Activated CD8-positive, alpha-beta T cell treated with anti-CD3 and anti-CD28 coated beads, Interleukin-2, amount 10 ng/mL, durations not matched to agents 7 days and 5 days (primary cell): ENCODE data around the gene FAM168A. TPM values are rescaled to one million over a fixed set of nuclear protein-coding genes. Genes with fewer than 3 reads are reported as not detected.
A peak's percentile ranks its signal among the peaks of the same experiment; 100 is the strongest.

Experiments
- ATAC-seq: fragments of 150-1000 bp; cut with Tn5 transposase; one replicate; pipeline ENCODE4 v1.10.0; 2021; ENCODE audit warnings: moderate library complexity
- CTCF ChIA-PET: fragments of 350-600 bp; sonication (Branson Sonifier 250); formaldehyde crosslinking; loops from one replicate; lab custom pipeline; 2021; ENCODE audit warnings: antibody characterized with exemption; lab: Charles Lee
- POLR2A ChIA-PET: fragments of 350-600 bp; sonication (Branson Sonifier 250); formaldehyde crosslinking; loops from one replicate; lab custom pipeline; 2021; ENCODE audit warnings: antibody characterized with exemption; lab: Charles Lee
- DNase-seq: peaks from one replicate; pipeline ENCODE4 v3.0.0-alpha.2; 2020
- H3K27ac Mint-ChIP-seq: one replicate; pipeline ENCODE4 v1.8.0; 2021; ENCODE audit warnings: mild to moderate bottlenecking, mixed read lengths
- H3K27me3 Mint-ChIP-seq: one replicate; pipeline ENCODE4 v1.8.0; 2021; ENCODE audit warnings: low read depth, mixed read lengths
- H3K36me3 Mint-ChIP-seq: one replicate; pipeline ENCODE4 v1.8.0; 2021; ENCODE audit warnings: low read depth, mixed read lengths
- H3K4me1 Mint-ChIP-seq: one replicate; pipeline ENCODE4 v1.8.0; 2021; ENCODE audit warnings: low read depth, mixed read lengths
- H3K4me3 Mint-ChIP-seq: one replicate; pipeline ENCODE4 v1.8.0; 2021; ENCODE audit warnings: mild to moderate bottlenecking, mixed read lengths
- H3K9me3 Mint-ChIP-seq: one replicate; pipeline ENCODE4 v1.8.0; 2022; ENCODE audit warnings: mixed read lengths; ENCODE audit not compliant: insufficient read depth
- total RNA-seq, 2 experiments: library from RNA; stranded (reverse); gene quantifications; one replicate each; pipeline ENCODE4 v1.2.3, GENCODE V29; 2021

The FAM168A gene
- total RNA-seq, 2 experiments from 2014 or later: 25.9 to 27.8 TPM

GRCh38 chr11:73376803-73377629, 220.9 kb downstream of the FAM168A start:
- no peaks in the 10 kb centered on the region for H3K27me3 Mint-ChIP-seq
- ATAC-seq: peak; percentile 32
- peak overlapping the region; percentile 99 for H3K27ac Mint-ChIP-seq
- peaks cover 15% of the 10 kb centered on the region for H3K36me3 Mint-ChIP-seq
- peak; percentile 74 for DNase-seq
- peaks cover 67% of the 10 kb centered on the region for H3K4me1 Mint-ChIP-seq
- ChIA-PET CTCF (interaction anchor here (1.0 to 2.0 kb wide), 3 partner anchors 8 to 26 kb away, joined by 3 to 8 read pairs (median 4); no protein-coding TSS in a partner anchor), POLR2A (interaction anchor here (1.0 to 2.1 kb wide), 6 partner anchors 8 to 22 kb away, joined by 3 to 7 read pairs (median 3); no protein-coding TSS in a partner anchor)
- H3K9me3 Mint-ChIP-seq: no peaks in the 10 kb centered on the region
- H3K4me3 Mint-ChIP-seq: peak overlapping the region; percentile 97

- peak; percentile 93 for DNase-seq
- no peaks in the 10 kb centered on the region for H3K27me3 Mint-ChIP-seq
- ATAC-seq: peak; percentile 80
- H3K9me3 Mint-ChIP-seq: no peaks in the 10 kb centered on the region
- POLR2A ChIA-PET: interaction anchor here (1.0 to 2.1 kb wide), 4 partner anchors 9 to 23 kb away, joined by 3 to 7 read pairs (median 3); no protein-coding TSS in a partner anchor
- H3K4me1 Mint-ChIP-seq: peaks cover 69% of the 10 kb centered on the region
- peaks cover 15% of the 10 kb centered on the region for H3K36me3 Mint-ChIP-seq
- CTCF ChIA-PET: interaction anchor here (1.0 to 2.0 kb wide), 2 partner anchors 9 to 25 kb away, joined by 4 to 8 read pairs; no protein-coding TSS in a partner anchor
- H3K27ac Mint-ChIP-seq: peak within 1 kb of the TSS; percentile 99
- peak within 1 kb of the TSS; percentile 97 for H3K4me3 Mint-ChIP-seq
These were observed 221.6 kb downstream of the FAM168A start, which contains the start of gene RELT for GRCh38 chr11:73376160-73376802. TSS of gene RELT (plus strand) at chr11:73376399. CDS start at chr11:73389137, 12,738 bp downstream.

GRCh38 chr11:73375830-73376159, 222.1 kb downstream of the FAM168A start:
- ChIA-PET POLR2A (interaction anchor here (1.0 to 2.1 kb wide), 2 partner anchors 9 to 24 kb away, joined by 3 to 7 read pairs; no protein-coding TSS in a partner anchor), CTCF (interaction anchor here (1.0 to 3.9 kb wide), 3 partner anchors 9 to 25 kb away, joined by 4 to 33 read pairs (median 8); no protein-coding TSS in a partner anchor)
- no peak for ATAC-seq
- H3K4me1 Mint-ChIP-seq: peaks cover 64% of the 10 kb centered on the region
- H3K9me3 Mint-ChIP-seq: no peaks in the 10 kb centered on the region
- H3K27me3 Mint-ChIP-seq: no peaks in the 10 kb centered on the region
- H3K4me3 Mint-ChIP-seq: peak overlapping the region; percentile 97
- H3K36me3 Mint-ChIP-seq: peaks cover 15% of the 10 kb centered on the region
- DNase-seq: no peak
- H3K27ac Mint-ChIP-seq: peak overlapping the region; percentile 99

- Mint-ChIP-seq H3K9me3 (no peaks in the 10 kb centered on the region), H3K36me3 (peaks cover 15% of the 10 kb centered on the region), H3K27me3 (no peaks in the 10 kb centered on the region), H3K4me1 (peaks cover 48% of the 10 kb centered on the region), H3K27ac (peak overlapping the region; percentile 5), H3K4me3 (no peak overlapping the region)
- ATAC-seq: no peak
- CTCF ChIA-PET: interaction anchor here (0.6 to 3.9 kb wide), 5 partner anchors 9 to 23 kb away, joined by 3 to 33 read pairs (median 4); no protein-coding TSS in a partner anchor
- DNase-seq: no peak
- POLR2A ChIA-PET: interaction anchor here (1.1 kb wide), 1 partner anchor 8 kb away, joined by 5 read pairs; no protein-coding TSS in a partner anchor
These were observed 223.8 kb downstream of the FAM168A start for GRCh38 chr11:73374151-73374550.

GRCh38 chr11:73372375-73372993, 225.4 kb downstream of the FAM168A start:
- DNase-seq (no peak), ATAC-seq (no peak)
- Mint-ChIP-seq H3K4me3 (no peak overlapping the region), H3K27ac (peak overlapping the region; percentile 58), H3K27me3 (no peaks in the 10 kb centered on the region), H3K9me3 (no peaks in the 10 kb centered on the region), H3K36me3 (peaks cover 7% of the 10 kb centered on the region), H3K4me1 (peaks cover 36% of the 10 kb centered on the region)
- CTCF ChIA-PET: interaction anchor here (1.1 to 4.1 kb wide), 4 partner anchors 12 to 288 kb away, joined by 5 to 33 read pairs (median 11); no protein-coding TSS in a partner anchor
- POLR2A ChIA-PET: interaction anchor here (0.6 to 1.4 kb wide), 2 partner anchors 19 to 21 kb away, joined by 3 to 5 read pairs; no protein-coding TSS in a partner anchor

GRCh38 chr11:73367482-73368024, 230.4 kb downstream of the FAM168A start:
- no peak overlapping the region for H3K4me3 Mint-ChIP-seq
- no peaks in the 10 kb centered on the region for H3K27me3 Mint-ChIP-seq
- H3K4me1 Mint-ChIP-seq: peaks cover 46% of the 10 kb centered on the region
- ATAC-seq (no peak), DNase-seq (no peak)
- H3K36me3 Mint-ChIP-seq: no peaks in the 10 kb centered on the region
- ChIA-PET POLR2A (interaction anchor here (0.7 to 2.3 kb wide), 2 partner anchors 9 to 394 kb away, joined by 5 to 7 read pairs; partner anchors contain the start of genes RAB6A and RELT), CTCF (interaction anchor here (1.1 to 5.5 kb wide), 3 partner anchors 16 to 26 kb away, joined by 3 to 59 read pairs (median 4); no protein-coding TSS in a partner anchor)
- H3K27ac Mint-ChIP-seq: peak overlapping the region; percentile 97
- H3K9me3 Mint-ChIP-seq: no peaks in the 10 kb centered on the region

- H3K4me3 Mint-ChIP-seq: no peak overlapping the region
- H3K9me3 Mint-ChIP-seq: no peaks in the 10 kb centered on the region
- peak overlapping the region; percentile 97 for H3K27ac Mint-ChIP-seq
- ATAC-seq: no peak
- peaks cover 40% of the 10 kb centered on the region for H3K4me1 Mint-ChIP-seq
- POLR2A ChIA-PET: interaction anchor here (0.7 to 2.3 kb wide), 4 partner anchors 8 to 394 kb away, joined by 4 to 7 read pairs (median 5); partner anchors contain the start of genes RAB6A and RELT
- no peak for DNase-seq
- H3K27me3 Mint-ChIP-seq: no peaks in the 10 kb centered on the region
- CTCF ChIA-PET: interaction anchor here (0.8 to 5.5 kb wide), 3 partner anchors 16 to 242 kb away, joined by 3 to 59 read pairs (median 3); no protein-coding TSS in a partner anchor
- no peaks in the 10 kb centered on the region for H3K36me3 Mint-ChIP-seq
These were observed 231.0 kb downstream of the FAM168A start for GRCh38 chr11:73366953-73367352.

- Mint-ChIP-seq H3K27ac (peak overlapping the region; percentile 97), H3K36me3 (no peaks in the 10 kb centered on the region)
These were observed 231.7 kb downstream of the FAM168A start for GRCh38 chr11:73366265-73366610.

GRCh38 chr11:73365352-73366264, 232.3 kb downstream of the FAM168A start:
- Mint-ChIP-seq H3K4me3 (peak overlapping the region; percentile 36), H3K9me3 (no peaks in the 10 kb centered on the region), H3K4me1 (peaks cover 35% of the 10 kb centered on the region), H3K27ac (peak overlapping the region; percentile 97), H3K36me3 (no peaks in the 10 kb centered on the region), H3K27me3 (no peaks in the 10 kb centered on the region)
- POLR2A ChIA-PET: interaction anchor here (0.6 to 2.3 kb wide), 4 partner anchors 9 to 361 kb away, joined by 3 to 7 read pairs (median 5); partner anchors contain the start of gene RELT
- ATAC-seq (no peak), DNase-seq (no peak)
- CTCF ChIA-PET: interaction anchor here (0.7 to 5.5 kb wide), 5 partner anchors 9 to 28 kb away, joined by 3 to 59 read pairs (median 5); no protein-coding TSS in a partner anchor

More at GRCh38 chr11:73366265-73366610, 231.7 kb downstream of the FAM168A start:
- peaks cover 35% of the 10 kb centered on the region for H3K4me1 Mint-ChIP-seq
- ChIA-PET CTCF (interaction anchor here (1.4 to 5.5 kb wide), 4 partner anchors 9 to 27 kb away, joined by 3 to 59 read pairs (median 6); no protein-coding TSS in a partner anchor), POLR2A (interaction anchor here (0.7 to 2.3 kb wide), 4 partner anchors 9 to 53 kb away, joined by 4 to 7 read pairs (median 5); partner anchors contain the start of gene RELT)
- ATAC-seq (peak; percentile 86), DNase-seq (peak; percentile 65)
- H3K9me3 Mint-ChIP-seq: no peaks in the 10 kb centered on the region
- no peaks in the 10 kb centered on the region for H3K27me3 Mint-ChIP-seq
- H3K4me3 Mint-ChIP-seq: peak overlapping the region; percentile 36
